GM19463 (cell line): Measurements from ENCODE around the gene EIF3K.
"Not testable (repeated sequence)": the region's sequence is repeated elsewhere in the genome, so short reads cannot be mapped to it uniquely, and the experiment has no call there.

ENCODE experiments used
- ATAC-seq: cut with Tn5 transposase; IDR thresholded peaks from one replicate; pipeline ENCODE4 v1.9.1; 2021; ENCODE audit warnings: mild to moderate bottlenecking, moderate library complexity; ENCODE audit not compliant: unreplicated experiment

EIF3K gene, protein sequence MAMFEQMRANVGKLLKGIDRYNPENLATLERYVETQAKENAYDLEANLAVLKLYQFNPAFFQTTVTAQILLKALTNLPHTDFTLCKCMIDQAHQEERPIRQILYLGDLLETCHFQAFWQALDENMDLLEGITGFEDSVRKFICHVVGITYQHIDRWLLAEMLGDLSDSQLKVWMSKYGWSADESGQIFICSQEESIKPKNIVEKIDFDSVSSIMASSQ

DNA sequence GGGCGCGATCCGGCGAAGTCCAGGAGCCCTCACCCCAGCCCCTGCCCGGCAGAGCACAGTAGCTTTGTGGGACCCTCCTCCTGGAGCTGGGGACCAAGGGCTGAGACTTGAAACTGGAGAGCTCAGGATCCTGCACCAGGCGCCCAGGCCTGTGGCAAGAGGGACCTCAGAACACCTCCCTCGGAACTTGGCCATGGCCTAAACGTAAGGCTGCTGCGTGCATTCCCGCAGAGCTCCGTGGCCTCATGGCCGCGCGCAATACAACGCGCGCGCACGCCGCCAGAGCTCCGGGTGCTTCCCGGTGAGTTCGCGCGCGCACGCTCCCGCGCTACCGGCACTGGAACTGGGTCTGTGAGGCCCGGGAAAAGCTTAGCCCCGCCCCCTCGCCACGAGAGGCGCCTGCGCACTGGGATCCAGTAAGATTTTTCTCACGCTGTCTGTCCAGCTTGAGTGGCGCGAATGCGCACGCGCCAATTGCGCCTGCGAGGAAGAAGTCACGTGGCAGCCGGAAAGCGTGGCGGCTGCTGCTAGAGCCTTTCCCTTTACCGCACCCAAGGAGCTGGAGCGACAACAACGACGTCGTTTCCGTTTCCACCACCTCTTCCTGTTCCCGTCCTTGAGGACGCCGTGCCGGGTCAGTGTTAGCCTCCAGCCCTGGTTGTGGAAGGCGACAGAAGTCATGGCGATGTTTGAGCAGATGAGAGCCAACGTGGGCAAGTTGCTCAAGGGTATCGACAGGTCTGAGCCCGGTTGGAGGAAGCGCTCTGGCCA lies at the start of gene EIF3K:
Gene EIF3K, plus strand, starts transcription at position 599 of the 771 bp plus-strand sequence. Its CDS starts 81 bp downstream, at position 680.
- peak; percentile 48 for ATAC-seq

DNA sequence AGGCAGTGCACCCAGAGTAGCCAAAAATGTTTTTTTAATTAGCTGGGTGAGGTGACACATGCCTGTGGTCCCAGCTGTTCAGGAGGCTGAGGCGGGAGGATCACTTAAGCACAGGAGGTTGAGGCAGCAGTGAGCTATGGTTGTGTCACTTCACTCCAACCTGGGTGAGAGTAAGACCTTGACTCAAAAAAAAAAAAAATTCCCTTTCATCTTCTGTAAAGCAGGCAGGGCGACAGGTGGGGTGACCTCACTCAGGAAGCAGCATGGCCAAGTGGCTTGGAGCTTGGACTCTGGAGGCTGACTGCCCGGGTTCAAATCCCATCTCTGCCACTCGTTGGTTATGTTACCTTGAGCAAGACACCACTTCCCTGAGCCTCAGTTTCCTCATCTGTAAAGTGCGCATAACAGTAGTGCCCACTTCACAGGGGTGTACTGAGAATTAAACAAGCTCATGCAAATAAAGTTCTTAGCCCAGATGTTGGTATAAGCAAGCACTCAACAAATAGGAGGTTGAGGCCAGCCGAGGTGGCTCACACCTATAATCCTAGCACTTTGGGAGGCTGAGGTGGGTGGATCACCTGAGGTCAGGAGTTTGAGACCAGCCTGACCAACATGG lies 49.5 kb upstream of the EIF3K start:
- no peak for ATAC-seq

DNA sequence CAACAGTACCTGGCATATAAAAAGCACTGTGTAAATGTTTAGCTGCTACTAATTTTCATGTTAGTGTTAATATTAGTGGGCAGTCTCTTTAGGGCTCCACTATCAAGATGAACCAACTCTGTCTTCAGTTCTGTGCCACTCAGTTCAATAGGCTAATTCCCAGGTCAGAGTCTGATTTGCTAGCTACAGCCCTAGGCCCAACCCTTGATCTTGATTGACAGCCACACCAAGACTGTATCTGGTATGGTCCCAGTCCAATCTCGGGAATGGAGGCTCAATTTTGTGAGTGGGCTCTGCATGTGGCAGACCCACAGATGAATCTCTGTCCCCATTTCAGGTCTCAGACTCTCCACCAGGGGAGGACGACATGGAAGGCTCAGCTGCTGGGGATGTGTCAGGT lies 47.3 kb upstream of the EIF3K start:
- no peak for ATAC-seq

DNA sequence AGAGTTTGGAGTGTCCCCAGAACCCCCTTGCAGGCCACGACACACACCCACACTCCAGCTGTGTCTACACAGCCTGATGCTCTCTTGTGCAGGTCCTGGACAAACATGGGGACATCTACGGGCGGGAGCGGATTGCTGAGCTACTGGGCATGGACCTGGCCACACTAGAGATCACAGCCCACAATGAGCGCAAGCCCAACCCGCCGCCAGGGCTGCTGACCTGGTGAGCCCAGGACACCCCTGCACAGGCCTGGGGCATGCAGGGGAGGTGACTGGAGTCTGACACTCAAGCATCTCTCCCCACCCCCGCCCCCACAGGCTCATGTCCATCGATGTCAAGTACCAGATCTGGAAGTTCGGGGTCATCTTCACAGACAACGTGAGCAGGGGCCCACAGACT lies 41.2 kb upstream of the EIF3K start:
- no peak for ATAC-seq

DNA sequence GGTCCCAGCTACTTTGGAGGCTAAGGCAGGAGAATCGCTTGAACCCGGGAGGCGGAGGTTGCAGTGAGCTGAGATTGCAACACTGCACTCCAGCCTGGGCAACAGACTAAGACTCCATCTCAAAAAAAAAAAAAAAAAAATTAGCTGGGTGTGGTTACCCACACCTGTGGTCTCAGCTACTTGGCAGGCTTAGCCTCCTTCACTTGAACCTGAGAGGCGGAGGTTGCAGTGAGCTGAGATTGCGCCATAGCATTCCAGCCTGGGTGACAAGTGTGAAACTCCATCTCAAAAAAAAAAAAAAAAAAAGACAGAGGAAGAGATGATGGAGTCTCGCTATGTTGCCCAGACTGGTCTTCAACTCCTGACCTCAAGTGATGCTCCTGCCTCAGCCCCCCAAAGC lies 39.7 kb upstream of the EIF3K start:
- not testable (repeated sequence) for ATAC-seq

DNA sequence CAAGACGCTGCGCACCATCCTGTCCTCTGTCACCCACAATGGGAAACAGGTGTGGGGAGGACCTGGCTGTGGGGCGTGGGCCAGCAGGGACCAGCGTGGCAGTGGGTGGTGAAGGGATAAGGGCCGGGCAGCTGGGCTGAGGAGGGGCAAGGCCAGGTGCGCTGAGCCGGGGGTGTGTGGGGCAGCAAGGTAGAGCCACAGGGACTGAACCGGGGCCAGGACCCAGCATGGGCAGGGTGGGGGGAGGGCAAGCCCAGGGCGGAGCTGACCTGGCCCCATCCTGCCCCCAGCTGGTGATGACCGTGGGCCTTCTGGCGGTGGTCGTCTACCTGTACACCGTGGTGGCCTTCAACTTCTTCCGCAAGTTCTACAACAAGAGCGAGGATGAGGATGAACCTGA lies 38.9 kb upstream of the EIF3K start:
- ATAC-seq, result no peak

DNA sequence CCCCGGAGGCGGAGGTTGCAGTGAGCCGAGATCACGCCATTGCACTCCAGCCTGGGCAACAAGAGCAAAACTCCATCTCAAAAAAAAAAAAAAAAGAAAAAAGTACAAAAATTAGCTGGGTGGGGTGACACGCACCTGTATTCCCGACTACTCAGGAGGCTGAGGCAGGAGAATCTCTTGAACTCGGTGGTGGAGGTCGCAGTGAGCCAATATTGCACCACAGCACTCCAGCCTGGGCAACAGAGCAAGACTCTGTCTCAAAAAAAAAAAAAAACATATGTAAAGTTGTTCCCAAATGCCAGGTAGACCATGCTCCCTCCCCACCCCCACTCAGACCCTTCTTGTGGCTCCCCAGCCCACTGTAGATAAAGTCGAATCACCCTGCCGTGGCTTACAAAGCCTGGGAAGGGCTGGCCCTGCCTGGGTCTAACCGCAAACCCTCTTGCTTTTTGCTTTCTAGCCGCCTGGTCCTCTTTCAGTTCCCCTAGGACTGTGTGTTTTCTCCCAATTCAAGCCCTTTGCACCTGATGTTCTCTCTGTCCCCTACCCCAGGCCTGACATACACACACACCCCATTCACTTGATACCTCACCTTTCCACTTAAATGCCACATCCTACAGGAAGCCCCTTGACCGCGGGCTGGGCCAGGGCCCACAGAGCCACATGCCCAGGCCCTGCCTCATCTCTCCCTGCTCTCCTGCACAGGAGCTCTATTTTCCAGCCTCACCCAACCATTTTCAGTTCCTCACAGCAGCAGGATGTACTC lies 35.6 kb upstream of the EIF3K start:
- ATAC-seq, result peak; percentile 77

DNA sequence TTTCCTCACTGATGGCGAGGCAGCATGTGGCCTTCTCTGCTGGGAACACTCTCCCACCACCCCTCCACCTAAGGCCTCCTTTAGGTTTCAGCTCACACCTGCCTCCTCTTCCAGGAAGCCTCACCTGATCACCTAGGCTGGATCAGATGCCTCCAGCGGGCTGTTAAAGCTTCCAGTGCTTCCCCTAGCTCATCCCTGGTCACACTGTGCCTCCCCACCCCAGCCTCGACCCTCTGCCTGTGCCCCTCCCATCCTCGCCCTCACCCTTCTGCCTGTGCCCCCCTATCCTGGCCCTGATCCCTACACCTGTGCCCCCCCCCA lies 35.0 kb upstream of the EIF3K start:
- ATAC-seq, result no peak

DNA sequence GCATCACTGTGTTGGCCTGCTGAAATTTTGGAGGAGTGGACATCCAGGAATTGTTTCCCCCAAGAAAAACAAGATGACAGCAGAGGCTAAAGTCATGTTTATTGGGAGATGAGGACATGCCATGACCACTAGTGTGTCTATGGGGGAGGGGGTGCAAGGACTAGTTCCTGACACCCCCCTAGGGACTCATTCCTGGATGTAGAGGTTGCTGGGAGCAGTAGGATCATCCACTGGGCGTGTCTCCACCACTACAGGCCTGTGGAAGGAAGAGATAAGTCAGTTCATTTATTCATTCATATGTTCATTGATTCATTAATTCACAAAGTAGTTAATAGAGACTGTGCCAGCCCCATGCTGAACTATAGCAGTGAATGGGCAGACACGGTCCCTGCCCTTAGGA lies 31.4 kb upstream of the EIF3K start:
- ATAC-seq, result no peak

DNA sequence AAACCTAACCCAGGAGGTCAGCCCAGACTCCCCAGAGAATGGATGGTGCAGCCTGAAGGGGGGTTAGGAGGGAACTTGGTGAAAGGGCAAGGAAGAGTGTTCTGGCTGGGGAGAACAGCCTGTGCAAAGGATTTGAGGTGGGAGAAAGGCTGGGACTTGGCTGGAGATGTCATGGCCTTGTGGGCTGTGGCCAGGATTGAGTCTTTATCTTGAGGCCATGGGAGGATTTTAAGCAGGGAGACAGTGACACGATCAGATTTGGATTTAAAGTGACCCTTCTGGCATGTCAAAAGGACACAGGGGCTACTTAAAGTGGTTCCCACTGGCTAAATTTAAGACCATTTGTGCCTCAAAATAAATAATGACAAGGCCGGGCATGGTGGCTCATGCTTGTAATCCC lies 30.9 kb upstream of the EIF3K start:
- ATAC-seq, result no peak

DNA sequence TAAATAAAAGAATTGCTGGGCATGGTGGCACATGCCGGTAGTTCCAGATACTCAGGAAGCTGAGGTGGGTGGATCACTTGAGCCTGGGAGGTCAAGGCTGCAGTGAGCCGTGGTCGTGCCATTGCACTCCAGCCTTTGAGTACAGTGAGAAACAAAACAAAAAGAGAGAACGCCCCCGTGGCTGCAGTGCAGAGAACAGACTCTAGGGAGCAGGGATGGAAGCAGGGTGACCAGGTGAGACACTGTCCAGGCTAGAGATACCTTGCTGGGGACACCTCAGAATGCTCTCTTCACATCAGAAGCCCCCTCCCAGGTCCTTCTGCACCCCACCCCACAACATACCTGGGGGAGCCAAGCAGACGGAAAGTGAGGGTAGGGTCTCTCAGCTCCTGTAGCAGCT lies 26.0 kb upstream of the EIF3K start:
- no peak for ATAC-seq

DNA sequence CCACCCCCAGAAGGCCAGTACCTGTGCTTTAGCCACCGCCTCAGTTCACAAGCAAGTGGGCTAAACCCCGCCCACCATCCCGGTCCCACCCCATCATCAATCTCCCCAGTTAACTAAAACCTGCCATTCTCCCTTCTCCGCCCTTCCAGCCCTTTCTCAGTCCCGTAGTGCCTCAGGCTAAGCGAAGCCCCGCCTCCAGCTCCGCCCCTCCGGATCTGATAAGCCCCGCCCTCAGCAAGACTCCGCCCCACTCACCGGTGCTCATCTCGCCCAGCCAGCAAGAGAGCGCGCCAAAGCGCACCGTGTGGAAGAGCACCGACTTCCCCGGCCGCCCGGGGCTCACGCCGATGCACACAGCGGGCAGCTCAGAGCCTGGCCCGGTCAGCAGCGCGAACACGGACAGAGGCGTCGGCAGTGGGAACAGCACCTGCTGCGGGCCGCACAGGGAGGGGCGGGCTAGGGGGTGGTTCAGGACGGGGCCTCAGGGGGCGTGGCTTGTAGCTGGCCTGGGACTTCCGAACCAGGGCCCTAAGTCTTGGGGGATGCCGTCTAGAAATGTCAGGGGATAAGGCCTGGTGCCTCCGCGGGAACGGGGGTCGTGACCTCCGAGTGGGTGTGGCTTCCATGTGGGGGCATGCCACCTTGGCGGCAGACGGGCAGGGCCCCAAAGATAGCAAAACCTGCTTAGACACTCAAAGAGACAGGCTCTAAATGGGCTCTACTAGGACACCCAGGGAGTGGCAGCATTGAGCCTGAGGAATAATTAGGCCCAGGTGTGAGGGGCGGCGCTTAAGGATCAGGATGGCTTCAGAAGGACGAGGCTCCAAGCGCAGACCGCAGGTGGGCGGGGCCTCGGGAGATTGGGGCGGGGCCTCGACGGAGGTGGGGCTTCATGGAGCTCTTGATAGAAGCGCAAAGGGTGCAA lies 22.7 kb upstream of the EIF3K start:
- no peak for ATAC-seq

DNA sequence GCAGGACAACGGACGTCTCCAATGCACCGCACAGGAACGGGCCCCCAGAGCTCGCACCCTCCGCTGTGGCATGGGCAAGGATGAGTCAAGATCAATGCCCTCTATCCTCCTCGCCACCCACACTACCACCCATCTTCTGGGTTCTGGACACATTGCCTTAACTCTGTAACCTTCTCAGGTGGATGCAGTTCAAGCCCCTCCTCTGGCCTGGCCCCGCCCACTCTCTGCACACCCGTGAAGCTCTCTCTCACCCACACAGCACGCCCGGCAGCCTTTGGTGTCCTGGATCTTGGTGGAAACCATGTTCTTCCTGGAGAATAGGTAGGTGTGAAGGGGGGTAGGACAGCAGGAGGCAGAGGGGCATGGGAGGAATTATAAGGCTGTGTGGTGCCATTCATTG lies 21.9 kb upstream of the EIF3K start:
- no peak for ATAC-seq

DNA sequence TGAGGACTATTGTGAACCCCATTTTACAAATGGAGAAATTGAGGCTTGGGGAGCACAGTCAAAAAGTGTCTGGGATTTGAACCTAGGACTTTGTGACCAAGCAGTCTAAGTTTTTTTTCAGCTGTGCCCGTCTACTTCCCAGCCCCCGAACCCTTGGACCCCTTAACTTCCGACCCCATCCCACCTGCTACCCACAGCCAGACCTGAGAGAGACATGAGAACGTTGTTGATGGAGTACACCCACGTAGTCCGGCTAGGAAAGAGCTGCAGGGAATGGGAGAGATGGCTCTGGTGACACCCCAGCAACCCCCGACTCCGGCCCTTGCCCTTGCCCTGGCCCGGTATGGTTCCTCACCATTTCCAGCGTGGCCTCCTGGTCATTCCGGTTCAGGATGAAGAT lies 19.3 kb upstream of the EIF3K start:
- no peak for ATAC-seq

DNA sequence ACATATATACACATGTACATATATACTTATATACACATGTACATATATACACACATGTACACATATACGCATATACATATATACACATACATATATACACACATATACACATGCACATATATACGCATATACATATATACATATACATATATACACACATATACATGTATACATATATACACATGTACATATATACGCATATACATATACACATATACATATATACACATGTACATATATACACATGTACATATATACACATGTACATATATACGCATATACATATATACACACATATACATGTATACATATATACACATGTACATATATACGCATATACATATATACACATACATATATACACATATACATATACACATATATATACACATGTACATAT lies 16.1 kb upstream of the EIF3K start:
- not testable (repeated sequence) for ATAC-seq

DNA sequence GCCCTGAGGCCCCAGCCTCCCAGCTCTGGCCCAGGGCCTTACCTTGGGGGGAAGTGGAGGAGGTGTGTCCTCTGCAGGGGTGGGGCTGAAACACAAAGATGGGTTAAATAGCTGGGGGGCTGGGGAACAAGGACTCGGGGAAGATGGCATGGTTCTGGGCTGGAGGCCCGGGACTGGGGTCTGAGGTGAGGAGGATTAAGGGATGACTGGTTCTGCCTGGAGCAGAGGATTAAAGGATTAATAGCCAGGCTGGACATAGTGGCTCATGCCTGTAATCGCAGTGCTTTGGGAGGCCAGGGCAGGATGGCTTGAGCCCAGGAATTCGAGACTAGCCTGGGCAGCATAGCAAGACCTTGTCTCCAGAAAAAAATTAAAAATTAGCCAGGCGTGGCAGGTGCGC lies 12.9 kb upstream of the EIF3K start:
- no peak for ATAC-seq

DNA sequence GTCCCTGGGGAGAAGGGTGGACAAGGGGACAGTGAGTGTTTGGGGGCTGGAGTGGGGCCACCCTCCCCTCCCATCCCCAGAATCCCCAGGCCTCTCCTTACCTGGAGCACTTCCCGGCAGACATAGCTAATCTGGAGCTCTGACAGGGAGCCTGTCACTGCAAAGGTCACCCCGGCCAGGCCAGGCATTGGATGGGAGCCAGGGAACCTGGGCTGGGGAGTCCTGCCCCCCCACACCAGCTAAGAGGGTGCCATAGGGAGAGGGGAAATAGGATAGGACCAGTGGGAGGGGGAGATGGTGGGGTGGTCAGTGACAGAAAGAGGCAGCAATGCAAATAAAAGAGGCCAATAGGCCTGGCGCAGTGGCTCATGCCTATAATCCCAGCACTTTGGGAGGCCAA lies 4.7 kb upstream of the EIF3K start:
- no peak for ATAC-seq

DNA sequence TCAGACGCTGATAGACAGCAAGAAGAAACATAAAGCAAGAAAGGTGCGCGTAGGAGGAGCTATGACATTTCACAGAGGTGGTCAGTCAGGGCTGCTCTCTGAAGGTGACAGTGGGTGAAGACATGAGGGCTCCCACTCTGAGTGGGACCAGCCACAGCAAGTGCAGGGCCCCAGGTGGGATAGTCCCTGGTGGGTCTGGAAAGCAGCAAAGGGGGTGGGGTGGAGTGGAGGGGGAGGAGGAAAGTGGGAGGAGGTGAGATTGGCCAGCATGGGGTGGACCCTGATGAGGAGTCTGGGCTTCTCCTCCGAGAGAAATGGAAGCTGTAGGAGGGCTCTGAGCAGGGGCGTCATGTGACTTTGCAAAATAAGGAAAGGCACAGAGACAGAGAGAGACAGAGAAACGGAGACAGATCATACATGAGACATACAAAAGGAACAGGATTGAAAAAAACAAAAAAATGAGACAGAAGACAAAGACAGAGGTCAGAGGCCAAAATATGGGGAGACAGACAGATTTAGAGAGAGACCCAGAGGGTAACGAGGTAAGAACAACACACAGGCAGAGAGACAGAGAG lies 3.9 kb upstream of the EIF3K start:
- ATAC-seq, result no peak

DNA sequence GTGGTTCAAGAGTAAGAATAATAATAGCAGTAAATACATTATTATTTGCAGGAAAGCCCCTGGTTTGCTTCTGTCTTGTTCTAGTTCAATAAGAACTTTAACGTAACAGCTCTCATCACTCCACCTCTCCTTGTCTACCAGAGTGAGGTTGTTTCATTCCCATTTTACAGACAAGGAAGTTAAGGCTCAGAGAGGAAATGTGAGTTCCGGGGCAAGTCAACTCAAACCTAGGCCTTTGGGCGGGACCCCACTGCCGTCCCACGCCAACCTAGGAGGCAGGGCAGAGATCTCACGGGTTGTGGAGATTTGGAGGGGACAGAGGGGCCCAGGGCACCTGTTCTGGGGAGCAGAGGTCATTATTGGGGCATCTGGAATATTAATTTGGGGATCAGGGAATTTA lies 2.7 kb upstream of the EIF3K start:
- ATAC-seq, result no peak

DNA sequence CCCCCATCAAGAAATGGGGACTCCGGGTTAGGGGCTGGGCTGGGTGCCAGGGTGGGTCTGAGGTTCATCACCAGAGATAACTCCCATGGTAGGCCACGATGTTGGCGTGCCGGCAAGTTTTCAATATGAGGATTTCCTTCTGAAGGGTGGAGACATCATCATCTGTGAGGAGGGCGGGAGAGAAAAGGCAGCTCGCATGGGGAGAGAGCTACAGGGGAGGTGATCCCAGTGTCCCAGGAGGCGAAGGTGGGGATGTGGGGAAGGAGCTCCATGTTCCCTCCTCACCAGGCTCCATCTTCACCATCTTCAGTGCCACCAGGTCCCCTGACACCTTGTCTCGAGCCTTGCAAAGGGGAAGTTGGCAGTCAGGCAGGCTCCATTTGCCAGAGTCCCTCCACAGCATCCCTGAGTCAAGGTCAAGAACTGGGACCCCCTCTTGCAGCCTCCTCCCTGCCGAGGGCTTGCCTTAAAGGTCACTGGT lies 1.7 kb upstream of the EIF3K start:
- ATAC-seq, result no peak
